Measurements from ENCODE around the gene DALRD3.

DALRD3 gene

DNA sequence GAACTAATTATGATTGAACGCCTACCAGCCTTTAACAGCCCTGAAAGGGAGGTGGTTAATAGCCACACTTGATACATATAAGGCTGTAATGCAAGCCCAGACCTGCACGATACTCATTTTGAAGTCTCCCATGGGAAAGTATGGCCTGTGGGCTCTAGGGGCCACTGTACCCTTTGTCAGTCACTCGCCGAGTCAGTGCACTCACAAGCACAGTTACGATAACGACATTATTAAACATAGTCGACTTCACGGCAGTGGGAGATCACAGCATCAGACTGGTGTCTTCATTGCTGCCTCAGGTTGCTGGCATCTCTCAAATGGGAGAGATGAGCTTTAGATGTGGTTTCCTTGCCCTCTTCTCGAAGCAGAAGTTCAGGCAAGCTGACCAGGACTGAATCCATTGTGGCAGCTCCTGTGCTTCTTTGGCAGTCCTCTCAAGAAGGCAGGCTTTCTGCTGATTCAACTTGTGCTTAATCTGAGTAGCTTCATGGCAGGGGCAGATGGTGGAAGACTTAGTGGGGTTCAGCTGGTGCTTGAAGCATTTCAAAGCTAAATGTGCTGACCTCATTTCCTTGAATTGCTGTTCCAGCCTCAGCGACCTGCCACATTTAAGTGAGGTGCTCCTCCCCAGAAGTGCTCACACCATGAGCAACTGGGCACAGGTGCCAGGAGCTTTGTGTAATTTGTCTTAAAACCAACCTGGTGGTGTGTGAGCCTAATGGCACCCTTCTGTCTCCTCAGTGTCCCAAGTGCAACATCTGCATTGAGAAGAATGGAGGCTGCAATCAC lies 44.1 kb downstream of the DALRD3 start:
- DNase-seq (ENCODE audit: low read depth): no peak

DNA sequence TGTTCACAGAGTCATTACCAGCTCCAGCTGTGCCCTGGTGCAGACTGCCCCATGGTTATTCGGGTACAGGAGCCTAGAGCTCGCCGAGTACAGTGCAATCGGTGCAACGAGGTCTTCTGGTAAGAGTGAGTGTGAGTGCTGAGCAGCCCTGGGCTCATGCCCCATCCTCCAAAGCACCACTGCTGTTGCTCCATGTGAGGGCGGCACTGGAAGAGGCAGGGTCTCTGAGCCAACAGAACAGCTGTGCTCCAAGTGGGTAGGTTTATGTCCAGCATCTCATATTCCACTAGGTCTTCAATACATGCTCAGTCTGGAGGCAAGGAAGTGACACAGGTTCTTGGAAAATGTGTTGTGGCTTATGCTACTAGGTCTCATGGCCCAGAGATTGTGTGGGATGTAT lies 47.8 kb downstream of the DALRD3 start:
- no peak for DNase-seq (ENCODE audit: low read depth)

DNA sequence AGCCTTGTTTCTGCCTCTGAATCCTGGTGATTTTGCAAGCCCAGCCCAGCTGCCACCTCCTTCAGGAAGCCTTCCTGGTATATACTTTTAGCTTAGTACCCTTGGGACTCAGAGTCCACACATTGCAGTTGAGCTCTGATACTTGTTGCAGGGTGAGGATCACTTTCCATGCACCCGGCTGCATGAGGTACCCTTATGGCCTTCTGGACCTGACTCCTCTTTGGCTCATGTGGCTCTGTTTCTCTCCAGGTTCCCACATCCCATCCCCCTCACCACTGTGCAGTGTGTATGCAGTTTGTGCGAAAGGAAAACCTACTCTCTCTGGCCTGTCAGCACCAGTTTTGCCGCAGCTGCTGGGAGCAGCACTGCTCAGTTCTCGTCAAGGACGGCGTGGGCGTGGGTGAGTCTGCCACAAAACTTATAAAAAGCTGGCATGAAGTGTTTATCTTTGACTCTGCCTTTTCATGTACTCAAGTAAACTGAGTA lies 51.5 kb downstream of the DALRD3 start:
- DNase-seq (ENCODE audit: low read depth): peak; percentile 17

DNA sequence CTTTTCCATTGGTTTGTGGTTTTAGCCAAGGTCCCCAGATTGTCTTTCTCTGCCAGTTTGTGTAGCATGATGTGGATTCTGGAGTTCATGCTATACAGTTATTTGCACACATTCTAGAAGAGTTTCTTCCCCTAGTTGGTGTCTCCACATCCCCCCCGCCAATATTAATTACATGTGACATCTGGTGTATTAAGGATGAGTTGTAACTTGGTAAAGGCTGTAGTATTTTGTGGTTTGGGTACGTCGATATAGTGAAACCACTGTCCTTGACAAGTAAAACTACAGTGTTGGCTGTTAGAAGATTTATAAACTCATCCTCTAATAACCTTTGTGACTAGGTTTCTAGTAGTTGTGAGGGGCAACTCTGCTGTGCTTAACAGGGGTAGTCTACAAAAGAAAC lies 52.0 kb downstream of the DALRD3 start:
- DNase-seq (ENCODE audit: low read depth): no peak
